Mammary epithelial cell (primary cell): ENCODE results near the gene MSI2.

ENCODE experiments used
- EZH2 ChIP-seq: IDR thresholded peaks from 2 replicates; pipeline ENCODE4 v1.6.1; 2012; ENCODE audit warnings: low read length, inconsistent platforms, borderline replicate concordance
- TF ChIP-seq, protein P1 (sequence below), 2 donors: IDR thresholded peaks in 1 of 2; conservative IDR thresholded peaks in 1 of 2; 2 replicates each; pipeline ENCODE4 v1.5.1; 2011 to 2012; ENCODE audit warnings: inconsistent platforms in 2 of 2, low read length in 2 of 2, mild to moderate bottlenecking in 2 of 2, control low read depth in 1 of 2, low read depth in 1 of 2; ENCODE audit not compliant: insufficient read depth in 1 of 2; ENCODE audit errors: extremely low read depth in 1 of 2

- TF ChIP-seq, protein P1, sequence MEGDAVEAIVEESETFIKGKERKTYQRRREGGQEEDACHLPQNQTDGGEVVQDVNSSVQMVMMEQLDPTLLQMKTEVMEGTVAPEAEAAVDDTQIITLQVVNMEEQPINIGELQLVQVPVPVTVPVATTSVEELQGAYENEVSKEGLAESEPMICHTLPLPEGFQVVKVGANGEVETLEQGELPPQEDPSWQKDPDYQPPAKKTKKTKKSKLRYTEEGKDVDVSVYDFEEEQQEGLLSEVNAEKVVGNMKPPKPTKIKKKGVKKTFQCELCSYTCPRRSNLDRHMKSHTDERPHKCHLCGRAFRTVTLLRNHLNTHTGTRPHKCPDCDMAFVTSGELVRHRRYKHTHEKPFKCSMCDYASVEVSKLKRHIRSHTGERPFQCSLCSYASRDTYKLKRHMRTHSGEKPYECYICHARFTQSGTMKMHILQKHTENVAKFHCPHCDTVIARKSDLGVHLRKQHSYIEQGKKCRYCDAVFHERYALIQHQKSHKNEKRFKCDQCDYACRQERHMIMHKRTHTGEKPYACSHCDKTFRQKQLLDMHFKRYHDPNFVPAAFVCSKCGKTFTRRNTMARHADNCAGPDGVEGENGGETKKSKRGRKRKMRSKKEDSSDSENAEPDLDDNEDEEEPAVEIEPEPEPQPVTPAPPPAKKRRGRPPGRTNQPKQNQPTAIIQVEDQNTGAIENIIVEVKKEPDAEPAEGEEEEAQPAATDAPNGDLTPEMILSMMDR (conservative IDR thresholded peaks at IDR 0.05 in 1 of 2, IDR thresholded peaks at IDR 0.05 in 1 of 2; ENCODE audit: extremely low read depth in 1 of 2, insufficient read depth in 1 of 2, low read depth in 1 of 2, low read length in 2 of 2), result no peak
- TF ChIP-seq EZH2, result no peak
Measured at GRCh38 chr17:57627591-57627990, 371.3 kb downstream of the MSI2 start.
